CD4-positive, alpha-beta T cell treated with Interleukin-12 subunit alpha and Interleukin-12 subunit beta, for 1 hour (primary cell): Measurements from ENCODE around the gene ELMO3.
A peak's percentile ranks its signal among the peaks of the same experiment; 100 is the strongest.

Experiments
- DNase-seq: peaks from one replicate; pipeline ENCODE4 v3.0.0-alpha.2; 2020

The ELMO3 gene

DNA sequence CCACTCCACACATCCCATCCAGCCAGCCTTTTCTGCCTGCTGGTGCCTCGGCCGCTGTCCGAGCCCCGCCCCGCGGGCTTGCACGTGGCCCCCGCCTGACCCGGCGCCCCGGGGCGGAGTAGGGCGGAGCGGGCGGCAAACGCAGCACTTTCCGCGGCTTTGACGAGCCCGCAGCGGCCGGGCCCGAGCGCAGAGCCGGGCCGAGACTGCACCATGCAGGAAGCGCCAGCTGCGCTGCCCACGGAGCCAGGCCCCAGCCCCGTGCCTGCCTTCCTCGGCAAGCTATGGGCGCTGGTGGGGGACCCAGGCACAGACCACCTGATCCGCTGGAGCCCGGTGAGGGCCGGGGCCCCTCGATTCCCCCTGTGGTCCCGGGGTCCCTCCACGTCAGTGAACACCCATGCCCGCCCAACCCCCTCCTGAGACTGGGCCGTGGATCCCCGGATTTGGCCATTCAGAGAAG is 34.3 kb upstream of the ELMO3 start, which contains the start of gene HSF4:
Gene HSF4 (plus strand): TSS at position 147 of the 463 bp plus-strand sequence. CDS start 67 bp downstream, at position 214.
- no peak for DNase-seq

DNA sequence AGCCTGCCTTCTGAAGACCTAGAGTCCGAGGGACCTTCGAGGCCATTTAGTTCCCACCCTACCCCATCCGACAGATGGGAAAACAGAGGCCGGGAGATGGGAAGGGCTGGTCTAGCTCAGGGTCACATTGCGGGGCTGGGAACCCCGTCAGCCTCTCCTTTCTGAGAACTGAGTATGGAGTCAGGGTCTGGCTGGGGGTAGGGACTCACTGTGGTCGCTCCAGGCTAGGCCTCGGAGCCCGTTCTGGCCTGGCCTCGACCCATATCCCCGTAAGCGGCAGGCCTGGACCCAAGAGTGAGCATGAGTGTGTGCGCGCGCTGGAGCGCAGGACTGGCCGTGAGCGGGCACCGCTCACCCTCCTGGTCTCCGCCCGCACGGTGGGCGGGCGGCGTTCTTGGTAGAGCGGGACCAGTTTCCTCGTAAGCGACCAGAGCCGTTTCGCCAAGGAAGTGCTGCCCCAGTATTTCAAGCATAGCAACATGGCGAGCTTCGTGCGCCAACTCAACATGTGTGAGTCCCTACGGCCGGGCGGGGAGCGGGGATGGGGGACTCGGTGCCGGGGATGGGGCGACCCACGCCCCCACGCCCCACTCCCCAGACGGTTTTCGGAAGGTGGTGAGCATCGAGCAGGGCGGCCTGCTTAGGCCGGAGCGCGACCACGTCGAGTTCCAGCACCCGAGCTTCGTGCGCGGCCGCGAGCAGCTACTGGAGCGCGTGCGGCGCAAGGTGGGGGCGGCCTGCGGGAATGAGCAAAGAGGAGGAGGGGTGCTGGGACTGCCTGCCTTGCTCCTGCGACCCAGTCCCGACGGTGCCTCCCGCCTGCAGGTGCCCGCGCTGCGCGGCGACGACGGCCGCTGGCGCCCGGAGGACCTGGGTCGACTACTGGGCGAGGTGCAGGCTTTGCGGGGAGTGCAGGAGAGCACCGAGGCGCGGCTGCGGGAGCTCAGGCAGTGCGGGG is 33.5 kb upstream of the ELMO3 start:
- no peak for DNase-seq

DNA sequence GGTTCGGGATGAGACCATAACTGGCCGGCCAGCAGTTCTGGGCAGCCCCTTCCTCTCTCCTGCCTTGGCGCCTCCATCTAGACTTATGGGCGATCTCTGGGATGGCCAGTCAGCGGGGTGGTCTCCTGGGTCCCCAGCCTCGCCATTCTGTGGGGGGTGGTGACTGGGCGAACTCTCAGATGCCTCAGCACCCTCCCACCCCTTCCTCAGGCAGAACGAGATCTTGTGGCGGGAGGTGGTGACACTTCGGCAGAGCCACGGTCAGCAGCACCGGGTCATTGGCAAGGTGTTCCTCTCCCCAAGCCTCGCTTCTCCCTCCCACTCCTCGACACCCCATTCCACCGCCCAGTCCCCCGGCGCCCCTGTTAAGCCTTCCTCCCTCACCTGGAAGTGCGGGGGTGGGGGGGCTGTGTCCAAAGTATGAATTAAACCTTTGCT is 32.8 kb upstream of the ELMO3 start:
- DNase-seq = no peak

DNA sequence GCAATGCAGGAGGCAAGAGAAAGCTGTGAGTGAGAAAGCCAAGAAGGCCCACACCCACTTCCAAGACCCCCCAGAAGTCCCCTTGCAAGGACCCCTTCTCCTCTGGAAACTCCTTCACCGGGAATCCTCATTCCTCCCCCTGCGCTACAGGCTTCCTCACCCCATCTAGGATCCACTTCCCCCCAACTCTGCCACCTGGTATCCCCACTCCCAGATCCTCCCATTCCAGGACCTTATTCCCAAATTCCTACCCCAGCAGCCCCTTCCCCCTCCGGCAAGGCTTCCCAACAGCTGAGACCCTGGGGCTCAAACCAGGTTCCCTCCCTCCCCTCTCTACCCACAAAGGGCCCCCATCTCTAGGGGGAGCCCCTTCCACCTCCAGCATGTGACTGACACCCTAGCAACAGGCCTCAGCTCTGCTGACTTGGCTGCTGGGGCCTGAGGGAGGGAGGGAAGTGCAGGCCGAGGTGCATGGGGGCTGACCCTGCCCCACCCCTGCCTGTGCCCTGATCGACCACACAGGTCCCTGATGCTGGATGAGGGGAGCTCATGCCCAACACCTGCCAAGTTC is 32.2 kb upstream of the ELMO3 start:
- DNase-seq = no peak

DNA sequence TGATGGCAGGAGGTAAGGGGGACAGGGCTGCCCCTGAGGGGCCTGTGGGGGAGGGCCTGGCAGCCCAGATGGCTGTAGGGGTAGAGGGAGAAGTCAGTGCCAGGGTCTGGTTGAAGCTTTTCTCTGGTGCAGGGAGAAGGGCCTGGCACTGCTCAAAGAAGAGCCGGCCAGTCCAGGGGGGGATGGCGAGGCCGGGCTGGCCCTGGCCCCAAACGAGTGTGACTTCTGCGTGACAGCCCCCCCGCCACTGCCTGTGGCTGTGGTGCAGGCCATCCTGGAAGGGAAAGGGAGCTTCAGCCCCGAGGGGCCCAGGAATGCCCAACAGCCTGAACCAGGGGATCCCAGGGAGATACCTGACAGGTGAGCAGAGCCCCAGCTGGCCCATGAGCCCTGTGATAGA is 31.3 kb upstream of the ELMO3 start:
- no peak for DNase-seq

DNA sequence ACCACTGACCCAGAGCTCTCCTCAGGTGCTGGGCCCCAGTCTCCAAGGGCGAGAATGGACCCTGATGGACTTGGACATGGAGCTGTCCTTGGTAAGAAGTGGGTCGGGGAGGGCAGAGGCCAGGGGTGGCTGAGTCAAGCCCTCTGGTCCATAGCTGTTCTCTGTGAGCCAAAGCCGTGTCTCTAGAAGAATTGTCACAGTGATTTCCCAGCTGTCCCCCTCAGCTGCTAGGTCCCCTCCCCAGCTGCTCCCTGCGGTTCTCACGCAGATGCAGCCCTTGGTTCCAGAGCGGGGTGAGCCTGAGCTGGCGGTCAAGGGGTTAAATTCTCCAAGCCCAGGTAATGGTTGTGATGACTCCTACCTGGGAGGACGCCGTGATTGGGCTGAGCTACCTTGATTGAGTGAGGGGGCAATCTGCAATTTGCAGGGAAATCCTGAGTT is 29.9 kb upstream of the ELMO3 start:
- no peak for DNase-seq

DNA sequence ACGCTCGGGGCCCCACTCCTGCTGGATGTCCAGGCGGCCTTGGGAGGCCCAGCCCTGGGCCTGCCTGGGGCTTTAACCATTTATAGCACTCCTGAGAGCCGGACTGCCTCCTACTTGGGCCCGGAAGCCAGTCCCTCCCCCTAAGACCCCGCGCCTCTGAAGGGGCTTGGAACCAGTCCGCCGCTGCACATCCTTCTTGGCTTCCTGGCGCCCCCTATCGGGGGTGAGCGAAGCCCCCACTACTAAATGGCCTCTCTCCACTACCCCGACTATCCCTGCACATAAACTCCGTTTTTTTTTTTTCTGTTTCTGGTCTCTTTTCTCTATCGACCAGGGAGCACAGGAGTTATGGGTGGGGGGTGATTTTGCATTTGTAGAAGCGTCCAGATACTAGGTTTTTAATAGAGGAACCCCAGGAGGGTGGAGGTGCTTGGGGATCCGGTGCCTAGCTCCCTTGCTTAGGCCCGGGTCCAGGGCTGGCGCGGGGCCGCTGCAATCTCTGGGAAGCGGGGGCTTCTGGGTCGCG is 29.2 kb upstream of the ELMO3 start:
- DNase-seq = peak; percentile 47

DNA sequence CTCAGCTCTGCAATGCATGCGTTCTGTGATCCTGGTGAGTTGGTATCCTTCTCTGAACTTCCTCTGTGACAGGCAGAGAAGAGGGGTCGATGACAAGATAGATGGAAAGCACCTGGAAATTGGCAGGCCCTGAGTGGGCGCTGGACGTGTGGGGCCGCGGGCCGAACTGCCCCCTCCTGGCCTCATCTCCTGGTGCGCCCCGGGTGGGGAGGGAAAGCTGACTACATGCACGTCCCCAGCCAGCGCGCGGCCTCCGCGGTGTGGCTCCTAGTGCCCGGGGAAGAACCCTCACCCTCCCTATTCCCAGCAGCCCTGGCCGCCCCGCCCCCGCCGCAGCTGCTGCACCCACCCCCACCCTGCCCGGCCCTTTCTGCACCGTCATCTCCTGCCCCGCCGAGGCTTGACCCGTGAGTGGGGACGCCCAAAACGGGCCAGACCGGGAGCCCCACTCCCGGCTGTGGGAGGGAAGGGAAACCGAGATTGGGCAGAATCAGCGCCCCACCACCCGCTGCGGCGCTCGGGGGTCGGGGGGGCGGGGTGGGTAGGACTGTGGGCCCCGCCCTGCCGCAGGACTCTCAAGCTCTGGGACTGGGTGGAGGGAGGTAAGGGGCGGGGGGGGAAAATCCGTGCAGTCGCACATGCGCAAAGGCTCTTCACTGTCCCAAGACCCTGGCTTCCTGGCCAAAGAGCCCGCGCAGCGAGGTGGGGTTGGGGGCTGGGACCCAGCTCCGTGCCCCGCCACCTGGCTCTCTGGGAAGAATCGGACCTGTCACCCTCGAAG is 28.6 kb upstream of the ELMO3 start, which contains the start of gene NOL3:
Gene NOL3 (plus strand): TSS at position 371 of the 781 bp plus-strand sequence.
- peak; percentile 38 for DNase-seq

DNA sequence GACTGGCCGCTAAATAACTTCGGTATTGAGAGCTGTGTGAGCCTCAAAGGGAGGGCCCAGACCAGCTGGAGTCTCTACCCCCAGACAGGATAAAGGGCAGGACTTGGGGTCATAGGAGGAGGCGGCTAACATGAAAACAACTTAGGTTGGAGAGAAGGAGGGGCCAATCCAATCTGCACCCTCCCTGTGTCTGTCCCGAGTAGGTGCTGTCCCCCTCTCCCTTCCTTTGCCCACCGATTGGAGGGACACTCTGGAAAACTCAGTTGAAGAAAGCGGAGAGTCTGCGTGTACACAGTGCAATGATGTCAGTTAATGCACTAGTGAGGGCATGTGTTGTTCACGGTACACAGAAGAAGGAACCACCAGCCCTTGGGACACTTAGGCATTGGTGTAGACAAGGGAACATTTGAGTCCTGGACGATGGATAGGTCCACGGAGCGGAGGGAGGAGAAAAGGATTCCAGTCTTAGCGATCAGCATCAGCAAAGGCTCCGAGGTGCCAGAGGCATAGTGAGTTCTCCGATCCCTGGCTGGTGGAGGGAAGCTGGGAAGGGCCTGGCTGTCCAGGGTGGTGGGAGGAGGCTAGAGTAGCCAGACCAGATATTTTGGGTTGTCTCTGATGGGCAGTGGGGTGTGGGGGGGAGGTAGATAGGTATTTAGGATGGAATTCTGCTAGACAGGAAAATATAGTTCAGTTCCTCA is 27.8 kb upstream of the ELMO3 start:
- DNase-seq = no peak

DNA sequence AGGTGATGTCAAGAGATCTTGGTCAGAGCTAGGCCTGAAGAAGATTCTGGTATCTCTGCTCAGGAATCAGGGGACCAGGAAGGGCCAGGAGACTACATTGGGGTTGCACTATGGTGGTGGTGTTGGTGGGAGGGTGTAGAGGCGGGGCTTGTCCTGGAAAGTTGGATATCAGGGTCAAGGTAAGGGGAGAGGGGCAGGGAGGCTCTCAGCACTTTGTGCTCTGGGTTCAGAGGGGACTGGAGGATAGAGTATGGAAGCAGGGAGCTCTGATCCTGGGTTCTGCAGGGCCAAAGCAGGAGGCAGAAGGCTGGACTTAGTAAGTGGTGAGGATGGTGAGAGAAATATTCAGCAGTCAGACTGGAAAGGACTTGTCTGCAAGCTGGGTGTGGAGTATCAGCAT is 25.6 kb upstream of the ELMO3 start:
- DNase-seq = no peak

DNA sequence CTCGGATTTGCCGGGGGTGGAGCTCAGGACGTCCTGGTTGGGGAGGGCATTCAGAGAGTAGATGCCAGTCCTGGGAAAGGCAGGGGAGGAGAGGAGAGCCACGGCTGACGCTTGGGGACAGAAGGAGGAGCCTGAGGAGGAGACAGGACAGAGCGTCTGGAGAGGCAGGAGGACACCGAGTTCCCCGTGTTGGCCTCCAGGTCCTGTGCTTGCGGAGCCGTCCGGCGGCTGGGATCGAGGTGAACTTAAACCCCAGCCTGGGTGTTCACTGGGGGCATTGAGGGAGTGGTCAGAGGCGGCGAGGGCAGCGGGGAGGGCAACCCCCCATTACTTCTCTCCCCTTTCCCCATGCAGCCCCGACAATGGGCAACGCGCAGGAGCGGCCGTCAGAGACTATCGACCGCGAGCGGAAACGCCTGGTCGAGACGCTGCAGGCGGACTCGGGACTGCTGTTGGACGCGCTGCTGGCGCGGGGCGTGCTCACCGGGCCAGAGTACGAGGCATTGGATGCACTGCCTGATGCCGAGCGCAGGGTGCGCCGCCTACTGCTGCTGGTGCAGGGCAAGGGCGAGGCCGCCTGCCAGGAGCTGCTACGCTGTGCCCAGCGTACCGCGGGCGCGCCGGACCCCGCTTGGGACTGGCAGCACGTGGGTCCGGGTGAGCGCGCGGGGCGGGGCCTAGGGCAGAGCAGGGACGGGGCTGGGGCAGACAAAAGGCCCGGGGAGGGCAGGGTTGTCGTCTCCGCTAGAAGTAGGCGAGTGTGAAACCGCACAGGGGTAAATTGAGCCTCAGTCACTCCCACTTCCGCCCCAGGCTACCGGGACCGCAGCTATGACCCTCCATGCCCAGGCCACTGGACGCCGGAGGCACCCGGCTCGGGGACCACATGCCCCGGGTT is 24.9 kb upstream of the ELMO3 start:
- peak; percentile 75 for DNase-seq

DNA sequence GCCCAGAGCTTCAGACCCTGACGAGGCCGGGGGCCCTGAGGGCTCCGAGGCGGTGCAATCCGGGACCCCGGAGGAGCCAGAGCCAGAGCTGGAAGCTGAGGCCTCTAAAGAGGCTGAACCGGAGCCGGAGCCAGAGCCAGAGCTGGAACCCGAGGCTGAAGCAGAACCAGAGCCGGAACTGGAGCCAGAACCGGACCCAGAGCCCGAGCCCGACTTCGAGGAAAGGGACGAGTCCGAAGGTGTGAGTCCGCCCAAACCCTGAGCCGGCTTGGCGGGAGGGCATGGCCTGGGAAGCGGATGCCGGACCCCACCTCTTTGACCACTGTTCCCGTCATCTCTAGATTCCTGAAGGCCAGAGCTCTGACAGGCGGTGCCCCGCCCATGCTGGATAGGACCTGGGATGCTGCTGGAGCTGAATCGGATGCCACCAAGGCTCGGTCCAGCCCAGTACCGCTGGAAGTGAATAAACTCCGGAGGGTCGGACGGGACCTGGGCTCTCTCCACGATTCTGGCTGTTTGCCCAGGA is 24.2 kb upstream of the ELMO3 start:
- DNase-seq = no peak

DNA sequence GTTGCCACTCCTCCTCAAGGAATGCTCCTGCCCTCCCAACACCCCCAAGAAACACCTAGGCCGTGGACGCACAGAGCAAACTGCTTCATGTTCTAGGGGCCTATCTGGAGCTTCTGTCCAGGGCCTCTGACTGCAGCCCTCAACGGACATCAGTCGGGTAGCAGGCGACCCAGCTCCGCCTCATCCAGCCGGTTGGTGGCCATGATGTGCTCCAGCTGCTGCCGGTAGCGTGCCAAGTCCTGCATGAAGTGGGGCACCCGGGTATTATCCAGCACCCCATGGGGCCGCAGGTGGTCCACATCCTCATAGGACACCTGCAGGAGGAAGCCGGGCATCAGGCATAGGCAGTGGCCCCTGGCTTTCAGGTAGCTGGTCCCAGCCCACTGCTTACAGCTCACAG is 22.3 kb upstream of the ELMO3 start:
- no peak for DNase-seq

DNA sequence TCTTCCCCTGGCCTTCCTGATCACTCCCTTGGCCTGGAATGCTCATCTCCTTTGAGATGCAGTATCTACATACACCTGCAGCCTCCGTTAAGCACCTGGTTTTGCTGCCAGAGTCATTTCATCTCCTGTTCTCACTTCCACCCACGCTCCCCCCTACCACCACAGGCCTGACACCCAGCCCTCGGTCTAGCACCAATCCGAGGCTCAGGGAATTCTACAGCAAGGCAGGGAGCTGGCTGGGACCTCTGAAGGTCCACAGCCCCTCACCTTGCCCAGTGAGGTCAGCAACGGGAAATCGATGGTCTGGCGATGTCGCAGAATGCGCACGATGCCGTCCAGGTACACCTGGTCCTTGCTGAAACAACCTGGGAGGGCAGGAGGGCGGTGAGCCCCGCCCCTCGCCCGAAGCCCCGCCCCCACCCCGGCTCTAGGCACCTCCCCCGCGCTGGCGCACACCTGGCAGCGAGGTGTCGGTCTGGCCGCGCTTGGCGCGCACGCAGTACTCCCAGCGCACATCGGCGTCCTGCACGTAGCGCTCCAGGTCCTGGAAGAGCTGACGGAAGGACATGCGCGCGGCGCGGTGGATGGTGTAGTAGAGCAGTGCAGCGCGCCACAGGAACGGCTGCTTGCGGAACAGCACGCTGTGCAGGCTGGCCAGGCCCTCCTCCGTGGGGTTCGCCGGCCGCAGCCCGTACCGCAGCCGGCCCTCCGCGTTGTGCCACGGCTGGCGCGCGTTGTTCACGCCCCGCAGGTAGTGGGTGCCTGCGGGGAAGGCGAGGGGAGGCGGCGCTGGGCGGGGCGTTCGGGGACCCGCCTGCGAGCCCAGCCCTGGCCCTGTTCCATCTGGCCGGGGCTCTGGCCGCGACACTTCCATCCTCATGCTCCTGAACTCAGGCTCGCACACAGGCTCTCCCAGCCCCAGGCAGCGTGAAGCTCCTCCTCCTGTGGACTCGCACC is 20.9 kb upstream of the ELMO3 start:
- peak; percentile 77 for DNase-seq

DNA sequence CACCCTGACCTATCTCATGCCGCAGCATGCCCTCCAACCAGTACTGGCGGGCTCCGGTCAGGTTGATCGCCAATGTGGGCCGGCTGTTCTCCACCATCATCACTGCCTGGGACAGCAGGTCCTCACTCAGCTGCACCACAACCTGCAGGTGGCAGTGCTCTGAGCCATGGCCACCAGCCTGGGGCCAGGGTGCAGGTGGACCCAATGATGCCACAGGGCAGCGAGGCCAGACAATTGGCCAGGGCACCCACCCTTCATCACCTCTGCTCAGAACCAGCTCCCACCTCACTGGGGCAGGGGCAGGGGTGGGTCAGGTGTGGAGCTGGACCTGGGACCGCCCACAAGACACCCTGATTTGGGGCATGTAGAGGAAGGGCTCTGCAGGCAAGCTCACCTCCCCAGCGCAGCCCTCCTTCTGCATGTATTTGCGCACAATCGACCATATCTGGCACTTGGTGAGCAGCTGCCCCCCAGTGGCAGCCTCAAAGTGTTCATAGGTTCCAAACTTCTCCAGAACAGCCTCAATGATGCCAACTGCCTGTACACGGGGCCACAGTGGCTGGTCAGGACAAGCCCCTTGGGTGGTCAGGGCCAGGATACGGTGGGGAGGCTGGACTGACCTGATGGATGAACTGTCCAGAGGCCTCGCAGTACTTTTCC is 19.4 kb upstream of the ELMO3 start:
- no peak for DNase-seq

DNA sequence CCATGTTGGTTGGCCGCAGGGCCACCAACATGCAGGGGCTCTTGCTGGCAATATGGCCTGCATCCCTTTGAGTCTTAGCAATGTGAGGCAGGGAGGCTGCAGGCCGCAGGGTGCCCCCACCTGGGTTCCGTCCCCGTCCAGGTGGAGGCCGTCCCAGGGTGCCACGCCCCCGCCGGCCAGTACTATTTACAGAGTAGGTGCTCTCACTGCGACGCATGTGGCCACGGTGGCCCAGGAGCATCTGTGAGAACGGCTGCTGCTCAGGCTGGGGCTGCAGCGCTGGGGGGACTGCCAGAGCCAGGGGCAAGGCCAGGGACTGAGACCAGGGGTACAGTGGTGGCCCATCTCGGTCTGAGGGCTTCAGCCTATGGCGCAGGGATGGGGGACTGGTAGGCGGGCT is 18.8 kb upstream of the ELMO3 start:
- DNase-seq = no peak

DNA sequence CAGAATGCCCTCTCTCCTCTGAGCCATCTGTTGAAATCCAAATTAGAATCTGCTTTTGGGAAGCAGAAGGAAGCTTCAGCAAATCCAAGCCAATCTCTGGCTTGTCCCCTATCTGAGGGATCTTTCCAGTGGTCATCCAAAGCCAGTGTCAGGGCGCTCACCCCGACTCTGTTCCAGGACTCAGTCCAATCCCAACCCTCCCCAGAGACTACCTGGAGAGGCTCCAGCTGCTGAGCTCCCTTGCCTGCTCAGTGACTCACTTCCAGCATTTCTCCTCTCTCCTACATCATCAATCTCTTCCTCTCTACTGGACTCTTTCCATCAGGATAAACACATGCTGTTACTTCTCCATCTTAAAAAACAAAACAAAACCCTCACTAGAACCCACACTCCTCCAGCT is 17.6 kb upstream of the ELMO3 start:
- DNase-seq = no peak

DNA sequence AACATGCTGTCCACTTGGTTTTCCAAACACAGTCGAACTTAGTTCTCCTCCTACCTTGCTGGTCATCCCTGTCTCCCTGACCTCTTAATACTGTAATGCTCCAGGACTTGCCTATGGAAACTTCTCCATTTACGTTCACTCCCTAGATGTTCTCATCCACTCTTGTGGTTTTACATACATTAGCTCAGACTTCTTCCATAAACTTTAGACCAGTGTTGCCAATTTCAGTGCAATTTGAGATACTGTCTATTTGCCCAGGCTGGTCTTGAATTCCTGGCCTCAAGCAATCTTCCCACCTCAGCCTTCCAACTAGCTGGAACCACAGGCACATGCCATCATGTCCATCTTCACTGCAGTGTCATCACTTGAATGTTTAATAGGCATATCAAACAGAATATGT is 16.6 kb upstream of the ELMO3 start:
- no peak for DNase-seq

DNA sequence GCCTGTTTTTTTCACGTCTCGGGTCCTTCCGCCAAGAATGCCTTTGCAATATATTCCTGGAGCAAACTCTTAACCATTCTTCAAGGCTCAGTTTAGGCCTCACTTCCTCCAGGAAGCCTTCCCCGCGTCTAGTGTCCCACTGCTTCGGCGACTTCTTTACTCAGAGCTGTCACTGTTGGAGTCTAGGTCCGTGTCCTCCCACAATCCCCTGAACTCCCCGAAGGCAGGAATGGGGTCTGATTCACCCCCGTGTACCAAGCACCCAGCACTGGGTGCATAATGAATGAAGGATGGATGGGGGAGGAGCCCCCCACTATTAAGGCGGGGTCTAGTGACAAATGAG is 15.7 kb upstream of the ELMO3 start:
- DNase-seq = no peak
